Esophagus muscularis mucosa (tissue), 4 donors: Measurements from ENCODE around the gene GPC6. TPM values are rescaled to one million over a fixed set of nuclear protein-coding genes. Genes with fewer than 3 reads are reported as not detected.

Experiments used
- DNase-seq: peaks from one replicate; pipeline ENCODE4 v3.0.0-alpha.2; 2017; ENCODE audit errors: extremely low spot score
- H3K27ac ChIP-seq, 4 donors: fragments of 200-600 bp; sonication (generic); replicated peaks in 1 of 4; 1 replicate in 3 of 4; 2 replicates in 1 of 4; pipeline ENCODE4 v1.5.1; 2016 to 2019; ENCODE audit warnings: mild to moderate bottlenecking in 1 of 4
- H3K27me3 ChIP-seq, 4 donors: fragments of 200-600 bp; sonication (generic); one replicate each; pipeline versions ENCODE4 v1.5.1 to v1.6.0; 2016 to 2019
- H3K36me3 ChIP-seq, 4 donors: fragments of 200-600 bp; sonication (generic); one replicate each; pipeline ENCODE4 v1.5.1; 2016 to 2019
- H3K4me1 ChIP-seq, 4 donors: fragments of 200-600 bp; sonication (generic); one replicate each; pipeline ENCODE4 v1.5.1; 2016 to 2019
- H3K4me3 ChIP-seq, 4 donors: fragments of 200-600 bp; sonication (generic); 1 replicate in 2 of 4; 2 replicates in 2 of 4; pipeline ENCODE4 v1.5.1; 2016 to 2019; ENCODE audit warnings: mild to moderate bottlenecking in 4 of 4, moderate library complexity in 1 of 4
- H3K9me3 ChIP-seq, 4 donors: fragments of 200-600 bp; sonication (generic); 1 replicate in 3 of 4; 2 replicates in 1 of 4; pipeline ENCODE4 v1.5.1; 2016 to 2019
- EP300 ChIP-seq: sonication (generic); formaldehyde crosslinking; IDR thresholded peaks from one replicate; pipeline ENCODE4 v1.6.1; 2017; ENCODE audit warnings: antibody characterized with exemption
- POLR2A ChIP-seq: fragments of 450-650 bp; IDR thresholded peaks from one replicate; pipeline ENCODE4 v1.6.1; 2017; ENCODE audit warnings: antibody characterized with exemption, moderate library complexity, mild to moderate bottlenecking, low read depth
- POLR2AphosphoS5 ChIP-seq, 2 donors: sonication (generic); formaldehyde crosslinking; IDR thresholded peaks; one replicate each; pipeline ENCODE4 v1.6.1; 2017; ENCODE audit warnings: antibody characterized with exemption in 2 of 2
- WGBS: methylation state at CpG from one replicate; pipeline ENCODE4 v1.1.5; 2018; 5-methylcytosine and 5-hydroxymethylcytosine counted together
- intact Hi-C: fragments of 100-400 bp; cut with DNase I; formaldehyde crosslinking; loops from one replicate; pipeline ENCODE4 v1.15.1; 2023
- total RNA-seq, 4 donors: library from RNA; depleted of rRNA; stranded (reverse); fragments of >200 nt; gene quantifications; one replicate each; pipeline versions ENCODE4 v1.1.0 to v1.2.1, GENCODE V29; 2016
- TF ChIP-seq, protein P1 (sequence below), 3 experiments: fragments of 200-600 bp in 2 of 3; fragments of 450-650 bp in 1 of 3; sonication (generic) in 2 of 3; IDR thresholded peaks; one replicate each; pipeline ENCODE4 v1.5.1; 2017 to 2019; ENCODE audit warnings: antibody characterized with exemption in 3 of 3, mild to moderate bottlenecking in 2 of 3, moderate library complexity in 1 of 3

The GPC6 gene
- total RNA-seq, 4 donors from 2014 or later = 6.5 to 17.2 (median 13.5) TPM

DNA sequence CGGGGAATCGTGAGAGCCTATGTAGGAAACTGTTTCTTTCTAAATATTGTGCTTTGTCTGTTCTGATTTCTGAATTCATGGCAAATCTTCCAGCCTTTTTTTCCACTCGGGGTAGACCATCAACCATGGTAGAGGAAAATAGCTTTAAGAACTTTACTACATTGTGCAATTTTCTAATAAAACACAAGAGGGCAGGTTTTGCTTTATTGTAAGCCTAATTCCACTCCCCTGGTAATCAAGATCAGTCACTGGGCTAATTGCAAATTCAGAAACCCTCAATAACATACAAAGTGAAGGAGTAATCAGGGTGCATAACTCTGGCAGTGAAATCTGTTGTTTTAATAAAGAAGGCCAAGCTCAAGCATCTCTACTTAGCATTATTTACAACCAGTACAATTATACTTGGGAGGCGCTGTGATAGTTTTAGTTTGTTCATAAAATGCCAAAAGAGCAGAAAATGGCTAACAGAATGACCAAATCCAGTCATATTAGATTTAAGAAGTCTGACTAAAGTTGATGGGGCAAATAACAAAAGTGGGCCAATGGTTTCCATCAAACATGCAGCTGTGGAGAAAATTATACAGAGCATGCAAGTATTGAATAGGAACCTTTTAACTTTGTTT lies 1209.1 kb downstream of the GPC6 start:
- 41% methylated on average over 4 of the region's 4 CpGs for WGBS
- no peak overlapping the region for H3K27ac ChIP-seq
- DNase-seq = peak; percentile 14
- H3K27me3 ChIP-seq = no peaks in the 10 kb centered on the region
- no peaks in the 10 kb centered on the region for H3K4me1 ChIP-seq
- intact Hi-C loops = no loop called here
- H3K9me3 ChIP-seq = no peaks in the 10 kb centered on the region
- H3K36me3 ChIP-seq = no peaks in the 10 kb centered on the region
- H3K4me3 ChIP-seq = no peak overlapping the region
- TF ChIP-seq EP300 = no peak
- TF ChIP-seq, protein P1, sequence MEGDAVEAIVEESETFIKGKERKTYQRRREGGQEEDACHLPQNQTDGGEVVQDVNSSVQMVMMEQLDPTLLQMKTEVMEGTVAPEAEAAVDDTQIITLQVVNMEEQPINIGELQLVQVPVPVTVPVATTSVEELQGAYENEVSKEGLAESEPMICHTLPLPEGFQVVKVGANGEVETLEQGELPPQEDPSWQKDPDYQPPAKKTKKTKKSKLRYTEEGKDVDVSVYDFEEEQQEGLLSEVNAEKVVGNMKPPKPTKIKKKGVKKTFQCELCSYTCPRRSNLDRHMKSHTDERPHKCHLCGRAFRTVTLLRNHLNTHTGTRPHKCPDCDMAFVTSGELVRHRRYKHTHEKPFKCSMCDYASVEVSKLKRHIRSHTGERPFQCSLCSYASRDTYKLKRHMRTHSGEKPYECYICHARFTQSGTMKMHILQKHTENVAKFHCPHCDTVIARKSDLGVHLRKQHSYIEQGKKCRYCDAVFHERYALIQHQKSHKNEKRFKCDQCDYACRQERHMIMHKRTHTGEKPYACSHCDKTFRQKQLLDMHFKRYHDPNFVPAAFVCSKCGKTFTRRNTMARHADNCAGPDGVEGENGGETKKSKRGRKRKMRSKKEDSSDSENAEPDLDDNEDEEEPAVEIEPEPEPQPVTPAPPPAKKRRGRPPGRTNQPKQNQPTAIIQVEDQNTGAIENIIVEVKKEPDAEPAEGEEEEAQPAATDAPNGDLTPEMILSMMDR (IDR thresholded peaks at IDR 0.05) = peak; percentile 53 to 71 (median 61)

DNA sequence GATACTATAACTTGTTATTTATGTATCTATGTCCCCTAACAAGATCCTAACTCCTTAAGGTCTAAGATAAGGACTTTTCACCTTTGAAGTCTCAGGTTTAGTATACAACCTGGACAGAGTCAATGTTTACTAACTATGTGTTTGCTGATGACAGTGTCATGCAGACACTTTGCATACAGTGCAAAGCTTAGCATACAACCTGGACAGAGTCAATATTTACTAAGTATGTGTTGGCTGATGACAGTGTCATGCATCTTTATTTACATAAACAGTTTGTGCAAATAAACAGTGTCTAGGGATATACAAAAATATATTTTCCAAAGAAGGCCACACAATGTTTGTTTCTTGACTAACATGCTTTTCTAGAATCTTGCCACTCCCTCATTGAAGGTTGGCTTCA lies 1218.2 kb downstream of the GPC6 start:
- H3K36me3 ChIP-seq = no peaks in the 10 kb centered on the region
- H3K4me1 ChIP-seq = no peaks in the 10 kb centered on the region
- DNase-seq = no peak
- peaks cover 0 to 2% (median 0%) of the 10 kb centered on the region in 4 donors for H3K9me3 ChIP-seq
- H3K4me3 ChIP-seq = no peak overlapping the region
- no peaks in the 10 kb centered on the region for H3K27me3 ChIP-seq
- intact Hi-C loops = no loop called here
- TF ChIP-seq, protein P1 (IDR thresholded peaks at IDR 0.05) = no peak
- TF ChIP-seq POLR2A = no peak
- no peak overlapping the region for H3K27ac ChIP-seq

DNA sequence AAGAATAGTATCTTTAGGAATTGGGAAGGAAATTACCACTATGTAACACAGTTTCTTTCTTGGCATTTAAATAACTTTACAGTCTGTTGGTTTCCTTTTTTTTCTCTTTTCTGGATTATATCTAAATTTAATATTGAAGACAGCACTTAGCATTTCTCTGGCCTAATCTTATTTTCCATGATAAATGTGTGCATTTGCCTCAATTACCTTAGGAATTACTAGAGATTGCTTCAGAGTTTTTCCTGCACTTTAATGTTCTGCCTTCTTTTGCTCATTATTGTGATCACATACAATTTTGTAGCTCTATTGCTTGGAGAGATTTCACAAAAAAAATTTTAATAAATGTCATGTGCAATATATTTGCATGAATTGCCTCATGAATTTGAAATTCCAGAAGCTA lies 1227.7 kb downstream of the GPC6 start:
- Histone ChIP-seq H3K27ac (no peak overlapping the region), H3K9me3 (peaks cover 0 to 4% (median 0%) of the 10 kb centered on the region in 4 donors), H3K27me3 (no peaks in the 10 kb centered on the region), H3K4me1 (no peaks in the 10 kb centered on the region), H3K36me3 (no peaks in the 10 kb centered on the region), H3K4me3 (no peak overlapping the region)
- intact Hi-C loops = no loop called here
- DNase-seq = no peak
- TF ChIP-seq, protein P1 (IDR thresholded peaks at IDR 0.05) = no peak
- no peak for TF ChIP-seq EP300
- TF ChIP-seq POLR2AphosphoS5 (IDR thresholded peaks at IDR 0.05) = no peak
- no peak for TF ChIP-seq POLR2A

DNA sequence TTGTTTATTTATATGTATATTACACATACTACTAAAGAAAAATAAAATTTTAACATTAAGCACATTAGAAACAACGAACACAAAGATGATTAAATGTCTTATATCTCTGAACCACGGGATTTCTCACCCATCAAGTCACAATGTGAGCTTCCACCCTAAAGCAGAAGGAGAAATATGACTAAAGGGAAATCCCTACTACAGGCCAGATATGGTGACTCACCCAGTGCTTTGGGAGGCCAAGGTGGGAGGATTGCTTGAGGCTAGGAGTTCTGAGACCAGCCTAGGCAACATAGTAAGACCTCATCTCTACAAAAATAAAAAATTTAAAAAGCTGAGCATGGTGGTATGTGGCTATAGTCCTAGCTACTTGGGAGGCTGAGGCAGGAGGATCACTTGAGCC lies 1228.3 kb downstream of the GPC6 start:
- Histone ChIP-seq H3K27ac (no peak overlapping the region), H3K4me3 (no peak overlapping the region), H3K9me3 (peaks cover 0 to 1% (median 0%) of the 10 kb centered on the region in 4 donors), H3K4me1 (no peaks in the 10 kb centered on the region), H3K36me3 (no peaks in the 10 kb centered on the region), H3K27me3 (no peaks in the 10 kb centered on the region)
- intact Hi-C loops = no loop called here
- DNase-seq = peak; percentile 21
- TF ChIP-seq, protein P1 (IDR thresholded peaks at IDR 0.05) = no peak
- TF ChIP-seq EP300 (no peak), POLR2A (no peak), POLR2AphosphoS5 (IDR thresholded peaks at IDR 0.05) (no peak)
- 76% methylated on average over 2 of the region's 2 CpGs for WGBS

DNA sequence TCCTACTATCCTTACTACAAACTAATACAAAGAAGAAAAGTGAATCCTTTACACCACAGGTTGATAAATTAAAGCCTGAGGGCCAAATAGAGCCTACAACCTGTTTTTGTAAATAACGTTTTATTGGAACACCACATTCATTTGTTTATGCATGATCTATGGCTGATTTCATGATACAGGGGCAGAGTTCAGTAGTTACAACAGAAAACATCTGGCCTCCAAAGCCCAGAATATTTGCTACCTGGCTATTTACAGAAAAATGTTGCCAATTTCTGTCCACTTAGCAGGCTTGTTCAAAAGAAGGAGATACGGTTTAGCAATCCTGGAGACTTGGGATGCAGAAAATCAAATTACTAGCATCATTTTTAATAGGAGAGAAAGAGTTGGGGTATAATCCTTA lies 1228.8 kb downstream of the GPC6 start:
- DNase-seq = peak; percentile 12
- WGBS = 53% methylated on average over 2 of the region's 2 CpGs
- Histone ChIP-seq H3K4me1 (no peaks in the 10 kb centered on the region), H3K27ac (no peak overlapping the region), H3K27me3 (no peaks in the 10 kb centered on the region), H3K9me3 (no peaks in the 10 kb centered on the region), H3K4me3 (no peak overlapping the region), H3K36me3 (no peaks in the 10 kb centered on the region)
- intact Hi-C loops = no loop called here
- TF ChIP-seq POLR2A = no peak
- TF ChIP-seq POLR2AphosphoS5 (IDR thresholded peaks at IDR 0.05) = no peak
- TF ChIP-seq, protein P1 (IDR thresholded peaks at IDR 0.05) = no peak
- TF ChIP-seq EP300 = no peak
